HUES48 (cell line): ENCODE data around the gene FKBP15.
"Not testable (repeated sequence)": the region's sequence is repeated elsewhere in the genome, so short reads cannot be mapped to it uniquely, and the experiment has no call there.

Source experiments
- H3K27ac ChIP-seq: one replicate; pipeline ENCODE4 v1.7.0; 2013; ENCODE audit warnings: low read depth, low read length, inconsistent platforms
- H3K27me3 ChIP-seq: 2 replicates; pipeline ENCODE4 v1.6.1; 2013; ENCODE audit warnings: mild to moderate bottlenecking, low read length; ENCODE audit not compliant: control insufficient read depth, insufficient read depth
- H3K36me3 ChIP-seq: 2 replicates; pipeline ENCODE4 v1.6.1; 2013; ENCODE audit warnings: low read length; ENCODE audit not compliant: control insufficient read depth, insufficient read depth
- H3K4me1 ChIP-seq: 2 replicates; pipeline ENCODE4 v1.6.1; 2013; ENCODE audit warnings: mild to moderate bottlenecking, low read length; ENCODE audit not compliant: control insufficient read depth, insufficient read depth
- H3K4me3 ChIP-seq: 2 replicates; pipeline ENCODE4 v1.5.1; 2013; ENCODE audit warnings: mild to moderate bottlenecking, low read depth, low read length
- H3K9ac ChIP-seq: 2 replicates; pipeline ENCODE4 v1.6.1; 2013; ENCODE audit warnings: mild to moderate bottlenecking, low read depth, low read length, moderate library complexity
- H3K9me3 ChIP-seq: 2 replicates; pipeline ENCODE4 v1.6.1; 2013; ENCODE audit warnings: low read length; ENCODE audit not compliant: control insufficient read depth, insufficient read depth

FKBP15 gene

DNA sequence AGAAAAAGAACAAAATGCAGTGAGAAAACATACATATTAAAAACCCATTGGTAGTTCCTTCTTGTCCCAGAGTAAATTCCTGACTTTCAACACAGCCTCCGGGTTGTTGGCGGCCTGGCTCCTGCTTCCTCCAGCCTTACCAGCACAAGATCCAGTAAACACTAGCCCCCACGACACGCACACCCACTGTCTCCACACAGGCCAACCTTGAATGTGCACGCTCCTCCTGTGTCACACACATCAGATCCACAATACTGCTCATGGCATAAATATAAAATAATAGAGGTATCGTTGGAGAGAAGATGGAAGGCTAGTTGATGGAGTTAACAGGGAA lies 72.7 kb downstream of the FKBP15 start:
- H3K4me1 ChIP-seq = no peaks in the 10 kb centered on the region
- no peak overlapping the region for H3K9ac ChIP-seq
- no peak overlapping the region for H3K27ac ChIP-seq
- no peaks in the 10 kb centered on the region for H3K36me3 ChIP-seq
- no peak overlapping the region for H3K4me3 ChIP-seq
- no peaks in the 10 kb centered on the region for H3K9me3 ChIP-seq
- peaks cover 15% of the 10 kb centered on the region for H3K27me3 ChIP-seq

DNA sequence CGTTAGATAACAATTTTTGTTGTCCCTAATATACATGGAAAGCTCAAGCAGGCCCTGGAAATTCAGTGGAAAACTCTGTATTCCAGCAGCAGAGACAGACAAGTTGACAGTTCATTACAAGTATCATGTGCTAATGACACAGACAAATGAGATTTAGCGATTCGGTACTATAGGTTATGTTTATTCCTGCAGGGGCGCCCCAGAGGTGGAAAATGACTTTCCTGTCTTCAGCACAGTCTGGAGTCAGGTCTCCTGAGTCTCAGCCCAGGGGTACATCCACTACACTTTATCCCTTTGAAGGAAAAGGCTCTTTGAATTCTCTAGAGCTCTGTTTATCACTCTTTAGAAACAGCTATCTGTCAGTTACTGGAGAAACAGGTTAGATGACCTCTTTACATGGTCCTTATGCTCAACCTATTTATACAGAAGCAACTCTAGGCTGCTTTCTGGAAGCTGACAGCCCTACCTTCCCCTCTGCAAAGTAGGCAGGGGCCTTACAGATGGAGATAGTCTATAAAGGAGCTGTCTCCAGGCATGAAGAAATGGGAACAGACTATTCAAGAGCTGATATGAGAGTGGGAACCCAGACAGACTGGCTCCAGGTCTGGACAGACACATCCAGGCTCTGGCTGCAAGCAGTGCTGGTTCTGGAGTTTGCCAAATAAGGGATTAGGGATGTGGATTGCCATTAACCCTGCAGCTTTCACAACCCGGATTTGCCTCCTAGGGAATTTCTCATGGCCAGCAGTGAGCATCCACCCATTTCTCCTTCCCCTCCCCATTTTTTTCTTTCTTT lies 77.4 kb downstream of the FKBP15 start:
- H3K27ac ChIP-seq = no peak overlapping the region
- 0 out of 2 replicates have a peak, but pooled peaks cover 3% of the 10 kb centered on the region for H3K9me3 ChIP-seq
- no peak overlapping the region for H3K9ac ChIP-seq
- H3K36me3 ChIP-seq = no peaks in the 10 kb centered on the region
- no peaks in the 10 kb centered on the region for H3K4me1 ChIP-seq
- no peaks in the 10 kb centered on the region for H3K27me3 ChIP-seq
- no peak overlapping the region for H3K4me3 ChIP-seq

DNA sequence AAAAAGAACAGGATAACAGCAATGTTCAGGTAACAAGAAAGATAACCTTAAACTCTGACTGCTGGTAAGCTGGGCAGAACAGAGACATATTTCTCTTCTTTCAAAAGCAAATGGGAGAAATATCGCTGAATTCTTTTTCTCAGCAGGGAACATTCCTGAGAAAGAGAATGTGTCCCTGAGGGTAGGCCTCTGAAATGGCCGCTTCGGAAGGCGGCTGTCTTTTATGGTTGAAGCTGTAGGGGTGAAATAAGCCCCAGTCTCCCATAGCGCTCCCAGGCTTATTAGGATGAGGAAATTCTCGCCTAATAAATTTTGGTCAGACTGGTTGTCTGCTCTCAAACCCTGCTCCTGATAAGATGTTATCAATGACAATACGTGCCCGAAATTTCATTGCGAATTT lies 80.2 kb downstream of the FKBP15 start:
- H3K27ac ChIP-seq, H3K4me1 ChIP-seq, H3K27me3 ChIP-seq, H3K9ac ChIP-seq, H3K36me3 ChIP-seq, H3K4me3 ChIP-seq, H3K9me3 ChIP-seq: not testable (repeated sequence)

DNA sequence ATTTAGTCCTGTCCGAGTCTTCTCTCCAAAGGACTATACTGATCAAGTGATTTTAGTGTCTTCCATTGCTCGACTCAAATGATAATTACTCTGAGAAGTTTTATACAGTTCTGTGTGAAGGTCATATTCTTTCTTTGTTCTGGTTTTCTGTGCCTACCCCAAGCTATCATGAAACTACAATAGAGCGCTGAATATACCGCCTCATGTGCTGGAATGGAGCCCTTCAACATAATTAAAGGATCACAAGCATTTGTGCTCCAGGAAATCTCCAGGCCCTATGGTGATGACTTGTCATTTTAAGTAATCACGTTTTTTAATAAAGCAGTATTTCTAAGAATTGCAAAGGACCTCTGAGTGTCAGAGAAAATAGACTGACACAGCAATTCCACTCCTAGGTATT lies 81.1 kb downstream of the FKBP15 start:
- no peaks in the 10 kb centered on the region for H3K36me3 ChIP-seq
- H3K9ac ChIP-seq = no peak overlapping the region
- no peaks in the 10 kb centered on the region for H3K4me1 ChIP-seq
- no peak overlapping the region for H3K27ac ChIP-seq
- H3K4me3 ChIP-seq = no peak overlapping the region
- H3K27me3 ChIP-seq = no peaks in the 10 kb centered on the region
- H3K9me3 ChIP-seq = 0 out of 2 replicates have a peak, but pooled peaks cover 3% of the 10 kb centered on the region

DNA sequence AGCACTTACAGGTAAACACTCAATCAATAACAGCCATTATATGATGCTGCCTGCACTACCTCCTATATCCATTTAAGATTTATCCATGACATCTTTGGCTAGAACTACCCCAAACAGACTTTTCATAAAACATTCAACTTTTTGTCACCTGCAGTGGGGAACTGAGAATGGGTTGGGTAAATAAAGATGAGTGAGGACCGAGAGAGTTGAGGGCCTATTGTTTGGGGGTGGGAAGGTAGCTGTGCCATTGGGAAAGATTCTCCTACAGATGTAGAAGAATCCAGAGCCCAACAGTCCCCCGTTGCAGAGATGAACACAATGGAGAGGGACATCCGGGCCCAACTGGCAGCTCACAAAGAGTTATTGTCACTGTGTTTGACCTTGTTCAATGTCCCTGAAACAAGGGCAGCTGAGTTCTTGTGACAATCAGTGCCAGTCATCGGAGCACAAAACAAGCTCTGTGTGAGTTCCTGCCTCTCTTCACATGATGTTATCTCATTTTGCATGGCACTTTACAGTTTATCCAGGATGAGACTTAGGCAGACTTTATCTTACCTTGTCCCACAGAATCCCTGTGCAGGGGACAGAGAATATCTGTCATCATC lies 81.8 kb downstream of the FKBP15 start:
- no peaks in the 10 kb centered on the region for H3K27me3 ChIP-seq

DNA sequence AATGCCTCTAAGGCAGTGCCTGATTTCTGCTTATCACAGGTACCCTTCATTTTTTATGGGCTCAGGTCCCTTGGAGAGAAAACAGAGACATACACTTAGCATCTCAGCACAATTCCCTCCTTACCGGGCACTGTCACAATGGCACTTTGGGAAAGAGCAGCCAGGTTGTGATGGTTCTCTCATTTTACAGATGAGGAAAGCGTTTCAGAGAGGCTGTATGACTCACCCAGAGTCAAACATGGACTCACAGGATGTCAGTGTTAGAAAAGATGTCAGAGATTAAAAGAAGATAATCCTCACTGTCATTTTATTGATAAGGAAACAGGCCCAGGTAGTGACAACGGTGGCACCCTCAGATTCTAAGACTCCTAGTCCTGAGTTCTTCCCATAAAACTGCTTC lies 82.3 kb downstream of the FKBP15 start:
- 0 out of 2 replicates have a peak, but pooled peaks cover 3% of the 10 kb centered on the region for H3K9me3 ChIP-seq
- no peak overlapping the region for H3K9ac ChIP-seq
- H3K27me3 ChIP-seq = no peaks in the 10 kb centered on the region
- no peaks in the 10 kb centered on the region for H3K36me3 ChIP-seq
- H3K27ac ChIP-seq = no peak overlapping the region
- H3K4me1 ChIP-seq = no peaks in the 10 kb centered on the region
- H3K4me3 ChIP-seq = no peak overlapping the region

More for the DNA sequence above, 81.8 kb downstream of the FKBP15 start:
- Histone ChIP-seq H3K9ac (no peak overlapping the region), H3K4me1 (no peaks in the 10 kb centered on the region), H3K27ac (no peak overlapping the region), H3K4me3 (no peak overlapping the region), H3K9me3 (0 out of 2 replicates have a peak, but pooled peaks cover 3% of the 10 kb centered on the region), H3K36me3 (no peaks in the 10 kb centered on the region)

DNA sequence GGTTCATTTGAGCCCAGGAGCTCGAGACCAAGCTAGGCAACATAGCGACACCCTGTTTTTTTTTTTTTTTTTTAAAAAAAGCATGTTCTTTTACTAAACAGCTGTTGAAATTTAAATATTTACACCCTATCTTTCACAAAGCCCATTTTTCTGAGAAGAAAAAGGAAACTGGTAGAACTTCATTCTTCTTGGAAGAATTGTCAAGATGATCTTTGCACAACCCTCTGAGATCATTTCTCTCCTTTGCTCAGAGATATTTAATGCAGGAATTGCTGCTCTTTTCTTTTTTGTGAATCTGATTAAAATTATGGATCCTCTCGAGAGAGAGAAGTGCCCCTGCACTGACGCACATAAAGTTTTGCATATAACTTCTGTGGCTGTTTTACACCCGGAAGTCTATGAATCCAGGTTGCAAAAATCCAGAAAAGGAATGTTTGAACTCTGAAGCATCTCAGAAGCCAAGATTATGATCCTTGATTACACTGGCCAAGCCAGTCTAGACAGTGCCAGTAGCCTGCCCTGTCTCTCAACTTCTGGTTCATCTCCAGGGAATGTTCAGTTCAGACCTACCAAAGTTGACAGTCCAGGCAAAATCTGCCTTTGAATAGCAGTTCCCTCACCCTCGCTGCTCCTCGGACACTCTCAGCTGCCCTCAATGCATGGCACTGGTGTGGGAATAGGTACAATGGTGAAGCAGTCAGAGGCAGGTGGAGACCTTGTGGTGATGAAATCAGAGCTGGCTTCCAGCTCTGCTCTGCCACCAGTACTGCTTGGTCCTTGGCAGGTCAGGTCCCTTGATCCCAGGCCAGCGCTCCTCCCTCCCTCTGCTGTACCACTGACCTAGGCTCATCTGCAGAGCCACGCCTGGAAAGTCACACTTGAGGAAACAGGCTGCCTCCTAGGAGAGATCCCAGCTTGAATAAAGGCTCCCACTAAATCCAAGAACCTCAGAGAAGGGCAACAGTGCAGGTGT lies 83.6 kb downstream of the FKBP15 start:
- H3K9ac ChIP-seq = no peak overlapping the region
- H3K9me3 ChIP-seq = 0 out of 2 replicates have a peak, but pooled peaks cover 3% of the 10 kb centered on the region
- H3K4me1 ChIP-seq = no peaks in the 10 kb centered on the region
- H3K4me3 ChIP-seq = no peak overlapping the region
- H3K27me3 ChIP-seq = no peaks in the 10 kb centered on the region
- H3K36me3 ChIP-seq = no peaks in the 10 kb centered on the region
- no peak overlapping the region for H3K27ac ChIP-seq

DNA sequence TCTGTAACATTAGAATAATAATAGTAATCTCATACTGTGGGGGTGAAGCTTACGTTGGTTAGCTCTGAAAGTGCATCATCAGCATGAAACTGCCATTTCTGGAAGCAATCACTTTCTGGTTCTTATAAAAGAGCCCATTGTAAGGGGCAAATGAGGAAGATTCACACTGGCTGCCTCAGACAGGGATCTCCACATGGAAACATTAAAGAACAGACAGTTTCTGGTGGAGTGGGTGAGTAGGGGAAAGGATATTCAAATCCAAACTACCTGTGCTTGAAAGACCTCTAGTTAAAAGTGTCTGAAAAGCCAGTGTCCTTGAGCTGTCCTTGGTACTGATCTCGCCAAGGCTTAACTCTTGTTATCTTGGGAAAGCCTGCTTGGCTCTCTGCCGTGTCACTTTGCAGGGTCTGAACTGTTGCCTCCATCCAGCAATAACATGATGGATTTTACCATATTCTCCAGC lies 89.4 kb downstream of the FKBP15 start:
- Histone ChIP-seq H3K9me3 (no peaks in the 10 kb centered on the region), H3K4me3 (no peak overlapping the region), H3K36me3 (no peaks in the 10 kb centered on the region), H3K4me1 (no peaks in the 10 kb centered on the region), H3K27ac (no peak overlapping the region), H3K27me3 (no peaks in the 10 kb centered on the region), H3K9ac (no peak overlapping the region)

DNA sequence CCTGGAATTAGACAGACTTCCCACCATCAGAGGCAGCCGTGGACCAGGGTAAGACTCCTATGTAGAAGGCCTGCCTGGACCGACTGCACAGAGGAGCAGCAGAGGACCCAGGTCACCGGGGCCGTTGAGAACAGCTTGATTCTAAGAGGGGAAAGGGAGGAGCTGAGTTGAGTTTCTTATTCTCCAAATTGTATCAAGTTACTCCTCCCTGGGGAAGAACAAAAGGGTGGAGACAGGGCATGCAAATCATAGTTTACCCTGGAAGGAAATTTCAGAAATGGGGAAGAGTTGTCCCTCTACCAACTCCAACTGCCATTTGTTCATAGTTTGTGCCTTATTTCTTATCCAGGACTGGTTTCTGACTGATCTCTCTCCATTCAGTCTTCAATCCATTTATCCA lies 91.2 kb downstream of the FKBP15 start:
- Histone ChIP-seq H3K4me3 (no peak overlapping the region), H3K27ac (no peak overlapping the region), H3K4me1 (no peaks in the 10 kb centered on the region), H3K27me3 (no peaks in the 10 kb centered on the region), H3K9me3 (no peaks in the 10 kb centered on the region; the same call in 1 of the 2 replicates), H3K9ac (no peak overlapping the region), H3K36me3 (no peaks in the 10 kb centered on the region)

DNA sequence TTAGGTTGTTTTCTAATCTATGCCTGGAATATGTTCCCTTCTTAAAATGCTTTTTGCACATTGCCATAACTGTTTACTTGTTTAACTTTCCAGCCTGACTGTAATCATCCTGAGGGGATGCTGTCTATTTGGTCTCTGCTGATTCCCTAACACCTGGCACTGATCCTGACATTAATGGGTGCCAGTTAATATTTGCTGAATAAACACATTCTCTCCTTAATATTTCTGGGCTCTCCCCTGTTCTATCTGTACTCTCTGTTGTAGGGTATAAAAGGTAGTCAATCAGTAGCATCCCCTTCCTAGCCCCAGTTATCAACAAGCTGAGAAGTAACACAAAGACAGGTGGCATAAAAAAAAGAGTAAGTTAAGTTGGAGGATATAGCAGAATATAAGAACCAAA lies 91.6 kb downstream of the FKBP15 start:
- no peaks in the 10 kb centered on the region for H3K36me3 ChIP-seq
- no peaks in the 10 kb centered on the region; the same call in 1 of the 2 replicates for H3K9me3 ChIP-seq
- H3K9ac ChIP-seq = no peak overlapping the region
- no peaks in the 10 kb centered on the region for H3K27me3 ChIP-seq
- H3K27ac ChIP-seq = no peak overlapping the region
- no peak overlapping the region for H3K4me3 ChIP-seq
- no peaks in the 10 kb centered on the region for H3K4me1 ChIP-seq
